Stimulated activated CD8-positive, alpha-beta memory T cell treated with anti-CD3 and anti-CD28 coated beads, Interleukin-2, amount 100 ng/mL, for 1 hour (primary cell): Measurements from ENCODE around the gene GPC6.

ENCODE experiments used
- DNase-seq, 2 donors: peaks; one replicate each; pipeline ENCODE4 v3.0.0-alpha.2; 2020; ENCODE audit warnings: low read depth in 2 of 2

GPC6 gene

DNA sequence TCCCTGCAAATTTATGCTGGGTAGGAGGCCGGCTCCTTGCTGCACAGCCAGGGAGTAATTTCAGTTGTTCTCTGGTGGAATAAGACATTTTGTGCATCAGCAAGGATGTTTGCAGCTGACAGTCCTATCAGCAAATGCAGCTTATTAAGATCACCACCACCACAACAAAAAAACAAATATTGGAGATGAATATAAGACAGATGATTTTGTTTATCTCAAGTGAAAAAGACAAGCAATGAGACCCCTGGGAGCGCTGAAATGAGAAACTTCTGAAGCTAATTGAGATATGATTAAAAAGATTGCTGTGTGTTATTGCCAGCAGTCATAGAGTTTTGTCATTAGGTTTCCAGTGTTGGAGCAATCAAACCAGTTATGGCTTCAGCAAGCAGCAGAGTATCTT is 505.6 kb downstream of the GPC6 start:
- DNase-seq = no peak

DNA sequence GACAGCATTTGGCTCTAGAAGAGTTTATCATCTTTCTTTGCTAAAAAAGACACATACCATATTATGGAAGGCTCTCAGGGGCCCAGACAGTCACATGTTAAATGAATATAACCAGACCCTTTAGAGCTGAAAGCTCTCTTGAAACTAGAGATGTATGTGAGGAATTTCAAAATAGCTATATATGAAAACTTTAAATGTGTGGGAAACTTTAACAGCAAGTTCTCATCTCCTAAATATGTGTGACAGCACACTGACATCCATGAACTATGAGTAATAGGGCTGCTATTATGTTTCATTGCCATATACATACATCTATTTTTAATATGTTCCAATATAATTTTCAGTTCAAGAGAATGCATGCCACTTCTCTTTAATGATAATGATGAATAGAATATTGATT is 509.5 kb downstream of the GPC6 start:
- no peak for DNase-seq

DNA sequence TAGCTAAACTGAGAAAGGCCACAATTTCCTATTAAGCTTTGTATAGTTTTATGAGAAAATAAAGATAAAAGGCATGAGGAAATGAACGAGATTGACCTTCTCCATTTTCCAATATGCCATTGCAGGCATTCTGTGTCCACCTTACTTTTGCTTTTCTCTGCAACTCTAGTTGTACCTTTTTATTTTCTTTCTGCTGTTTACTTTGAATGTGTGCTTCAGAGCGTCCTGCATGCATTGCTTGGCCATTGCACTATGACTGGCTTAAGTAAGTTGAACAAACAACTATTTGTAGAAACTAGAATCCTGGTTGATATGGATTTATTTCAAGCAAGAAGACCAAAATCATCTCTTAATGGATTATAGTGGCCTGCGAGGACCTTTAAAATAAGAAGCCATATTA is 510.3 kb downstream of the GPC6 start:
- DNase-seq = no peak

DNA sequence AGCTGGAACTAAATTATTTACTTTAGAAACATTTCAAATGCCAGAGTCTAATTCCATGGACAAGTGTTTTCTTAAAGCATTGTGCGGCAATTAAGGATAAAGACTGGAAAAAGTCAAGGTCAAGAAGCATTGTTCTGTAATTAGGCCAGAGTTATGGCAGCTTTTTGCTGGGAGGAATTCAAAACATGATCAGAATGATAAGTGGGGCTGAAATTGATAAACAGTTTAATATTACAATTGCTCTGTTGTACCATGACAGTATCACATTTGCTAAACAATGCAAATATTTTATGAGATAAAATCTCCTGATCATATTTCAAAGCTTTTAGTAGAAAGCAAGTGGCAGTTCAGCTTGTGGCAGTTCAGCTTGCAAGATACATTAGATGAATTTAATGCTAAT is 513.7 kb downstream of the GPC6 start:
- DNase-seq = no peak

DNA sequence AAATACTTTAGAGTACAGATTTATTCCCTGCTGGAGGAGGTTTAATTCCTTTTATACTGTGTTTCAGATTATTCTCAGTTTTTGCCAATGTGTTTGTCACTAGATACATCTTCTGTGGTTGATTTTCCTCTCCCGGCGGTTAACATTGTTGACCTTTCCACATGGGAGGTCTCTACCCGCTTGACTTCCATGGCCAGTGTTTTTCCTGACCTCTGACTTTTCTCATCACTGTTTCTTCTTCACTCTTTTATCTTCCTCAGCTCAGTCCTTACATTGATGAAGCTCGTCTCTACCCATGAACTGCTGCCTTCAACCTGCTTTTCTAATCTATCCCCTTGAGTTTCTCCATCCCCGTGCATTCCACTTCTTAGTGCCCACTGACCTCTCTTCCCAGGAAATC is 517.4 kb downstream of the GPC6 start:
- no peak for DNase-seq

DNA sequence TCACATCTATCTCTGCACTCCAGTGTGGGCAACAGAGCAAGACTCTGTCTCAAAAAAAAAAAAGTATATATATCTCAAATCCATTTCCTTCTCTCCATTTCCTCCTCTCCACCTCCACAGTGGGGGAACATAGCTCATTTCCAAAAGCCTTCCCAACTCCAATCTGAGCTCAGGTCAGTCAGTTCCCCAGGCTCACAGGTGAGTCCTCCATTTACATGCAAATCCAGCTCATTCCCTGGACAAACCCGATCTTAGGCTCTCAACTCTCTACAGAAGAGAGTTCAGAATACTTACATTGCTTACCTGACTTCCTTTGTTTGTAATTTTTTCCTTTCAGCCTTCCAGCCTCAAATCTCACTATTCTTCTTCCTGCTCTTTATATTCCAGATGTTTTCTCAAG is 518.3 kb downstream of the GPC6 start:
- DNase-seq = no peak

DNA sequence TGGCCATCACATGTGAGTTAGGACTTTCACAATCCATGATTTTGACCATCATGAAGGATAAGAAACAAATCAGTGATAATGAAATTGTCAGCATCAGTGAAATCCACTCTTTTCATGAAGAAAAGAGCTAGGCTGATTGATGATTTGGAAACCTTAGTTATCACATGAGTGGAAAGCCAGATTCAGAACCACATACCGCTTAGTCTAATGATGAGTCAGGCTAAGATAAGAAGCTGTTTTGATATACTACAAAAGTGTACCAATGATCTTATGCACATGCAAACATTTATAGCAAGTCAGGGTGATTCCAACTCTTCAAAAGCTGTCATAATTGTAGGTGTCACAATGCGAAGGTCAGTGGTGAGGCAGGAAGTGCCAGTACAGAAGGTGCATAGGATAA is 519.3 kb downstream of the GPC6 start:
- DNase-seq = no peak

DNA sequence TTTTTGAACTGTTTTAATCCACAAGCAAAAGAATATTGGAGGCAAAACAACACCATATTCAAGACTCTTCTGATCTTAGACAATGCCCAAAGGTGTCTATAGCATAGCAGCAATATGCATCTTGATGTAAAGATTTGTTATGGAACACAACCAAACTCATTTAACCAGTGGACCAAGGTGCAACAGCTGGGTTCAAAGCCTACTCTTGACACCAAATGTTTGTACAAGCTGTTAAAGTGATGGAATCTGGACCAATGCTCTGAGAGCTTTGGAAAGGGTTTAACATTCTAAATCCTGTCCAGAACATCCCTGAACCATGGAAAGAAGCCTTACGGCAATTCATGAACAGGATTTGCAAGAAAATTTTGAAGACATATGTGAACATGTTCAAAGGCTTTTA is 520.0 kb downstream of the GPC6 start:
- DNase-seq = no peak

DNA sequence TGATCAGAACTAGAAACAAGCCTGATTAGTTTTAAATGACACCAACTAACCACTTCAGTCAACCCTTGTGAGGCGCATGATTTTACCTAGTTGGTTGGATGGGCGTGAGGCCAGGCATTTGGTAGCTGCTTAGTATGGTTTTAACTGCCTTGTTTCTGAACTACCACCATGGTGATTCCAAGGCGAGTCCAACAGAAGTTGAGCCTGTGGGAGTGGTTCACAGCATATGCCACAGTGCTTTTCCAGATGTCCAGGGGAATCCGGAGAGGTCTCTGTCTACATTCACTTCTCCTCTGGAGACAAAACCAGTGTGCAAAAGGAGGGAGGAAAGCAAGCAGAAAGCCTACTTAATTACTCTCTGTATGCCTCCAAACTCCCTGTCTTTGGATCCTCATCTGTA is 524.1 kb downstream of the GPC6 start:
- DNase-seq = no peak

DNA sequence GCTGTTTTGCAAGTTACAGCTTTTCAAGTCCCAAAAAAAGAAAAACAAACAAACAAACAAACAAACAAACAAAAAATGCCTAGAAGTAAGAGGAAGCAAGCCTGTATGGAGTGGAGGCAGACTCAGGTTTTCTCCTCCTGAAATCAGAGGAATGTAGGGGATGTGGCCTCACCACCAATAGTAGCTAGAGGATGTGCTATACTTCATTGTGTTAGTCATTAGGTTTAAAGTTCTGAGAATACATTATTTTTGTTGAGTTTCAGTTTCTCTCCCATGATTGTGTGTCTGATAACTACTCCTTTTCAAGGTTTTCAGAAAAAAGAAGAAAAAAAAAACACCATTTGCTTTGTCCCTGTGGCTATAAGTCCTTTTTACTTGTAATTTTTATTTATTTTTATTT is 524.5 kb downstream of the GPC6 start:
- DNase-seq = no peak

DNA sequence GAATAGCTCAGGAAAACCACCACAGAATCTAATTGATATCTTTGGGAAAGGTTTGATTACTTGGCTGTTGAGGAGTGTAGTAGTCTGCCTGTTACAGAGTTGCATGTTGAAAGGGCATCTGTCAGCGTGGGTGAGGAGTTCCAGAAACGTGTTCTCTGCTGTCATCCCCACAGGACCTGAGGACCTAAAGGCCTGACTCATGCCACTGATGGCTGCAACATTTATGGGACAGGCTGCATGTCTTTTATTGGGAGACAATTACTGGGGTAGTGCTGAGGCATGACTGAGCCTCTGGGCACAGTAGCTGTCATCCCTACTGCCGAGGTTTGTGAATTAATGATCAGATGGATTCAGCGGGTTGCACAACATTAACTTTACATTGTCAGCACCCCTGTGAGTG is 525.9 kb downstream of the GPC6 start:
- DNase-seq = no peak

DNA sequence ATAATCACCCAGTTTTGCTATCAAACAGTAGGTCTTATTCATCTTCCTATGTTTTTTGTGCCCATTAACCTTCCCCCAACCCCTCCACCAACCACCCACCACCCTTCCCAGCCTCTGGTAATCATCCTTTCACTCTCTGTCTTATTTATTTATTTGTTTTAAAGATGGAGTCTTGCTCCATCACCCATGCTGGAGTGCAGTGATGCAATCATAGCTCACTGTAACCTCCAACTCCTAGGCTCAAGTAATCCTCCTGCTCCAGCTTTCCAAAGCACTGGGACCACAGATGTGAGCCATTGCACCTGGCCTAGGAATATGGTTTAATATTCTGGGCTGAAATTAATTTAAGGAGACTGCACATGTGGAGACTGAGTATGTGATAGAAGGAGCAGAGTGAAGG is 527.0 kb downstream of the GPC6 start:
- DNase-seq = no peak

DNA sequence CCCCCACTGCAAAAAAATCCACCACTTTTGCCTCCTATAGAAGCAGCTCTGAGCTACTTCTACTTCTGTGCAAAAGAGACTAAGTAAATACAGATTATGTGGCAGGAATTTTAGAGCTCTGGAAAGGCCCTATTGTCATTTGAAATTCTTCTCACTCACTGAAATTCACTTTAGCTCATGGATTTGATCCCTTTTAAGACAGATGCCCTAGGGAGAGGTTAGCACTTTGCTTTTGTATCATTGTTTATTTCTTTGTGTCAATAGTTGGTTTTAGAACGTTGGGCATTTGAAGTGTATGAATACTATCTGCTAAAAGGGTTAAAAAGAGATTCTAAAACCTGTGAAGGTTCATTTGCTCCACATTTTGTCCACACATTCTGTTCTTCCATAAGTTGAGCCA is 528.7 kb downstream of the GPC6 start:
- DNase-seq = no peak

DNA sequence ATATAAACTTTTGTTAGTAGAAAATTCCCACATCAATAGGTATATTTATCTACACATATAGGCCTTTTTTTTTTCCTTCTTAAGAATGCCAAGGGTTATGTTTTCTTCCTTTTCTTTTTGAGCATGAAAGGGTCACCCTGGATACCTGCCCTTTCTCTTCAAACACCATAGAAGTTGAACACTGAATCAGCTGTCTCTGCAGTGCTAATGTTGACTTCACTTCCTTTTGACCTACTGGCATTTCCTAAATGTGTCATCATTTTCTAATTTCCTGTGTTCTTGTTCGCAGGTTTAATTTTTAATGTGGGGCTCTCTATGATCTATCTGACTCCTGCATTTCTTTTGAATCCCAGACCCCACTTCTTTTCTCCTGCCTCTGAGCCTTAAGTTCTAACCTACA is 532.0 kb downstream of the GPC6 start:
- DNase-seq = no peak

DNA sequence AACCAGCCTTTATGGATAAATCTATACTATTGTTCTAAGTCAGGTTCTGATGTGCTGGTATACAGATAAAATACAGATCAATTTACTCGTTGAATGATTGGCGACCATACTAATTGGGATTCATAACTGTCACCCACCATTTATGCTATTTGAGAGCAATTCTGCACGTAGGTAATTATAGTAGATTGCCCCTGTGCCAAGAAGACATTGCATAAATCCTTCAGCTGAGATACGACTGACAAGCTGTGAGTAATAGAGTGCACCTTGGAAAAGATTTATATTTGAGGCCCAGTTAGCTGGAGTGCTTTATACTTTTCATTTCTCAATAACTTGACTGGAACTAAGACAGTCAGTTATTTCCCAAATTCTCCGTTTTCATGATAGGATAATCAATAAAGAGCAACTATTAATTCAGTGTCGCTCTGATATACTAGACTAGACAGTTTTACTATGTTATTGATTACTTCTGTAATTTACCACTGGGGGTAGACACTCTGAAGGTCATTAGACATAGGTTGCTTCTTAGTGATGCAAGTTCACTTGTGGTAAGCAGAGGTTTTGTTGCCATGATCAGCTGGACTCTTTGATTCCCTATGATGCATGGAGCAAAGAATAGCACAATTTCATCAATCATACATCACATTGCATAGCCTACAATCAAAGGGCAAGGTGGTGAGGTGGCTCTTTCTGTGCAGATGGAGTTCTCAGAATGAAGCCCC is 536.3 kb downstream of the GPC6 start:
- no peak for DNase-seq

DNA sequence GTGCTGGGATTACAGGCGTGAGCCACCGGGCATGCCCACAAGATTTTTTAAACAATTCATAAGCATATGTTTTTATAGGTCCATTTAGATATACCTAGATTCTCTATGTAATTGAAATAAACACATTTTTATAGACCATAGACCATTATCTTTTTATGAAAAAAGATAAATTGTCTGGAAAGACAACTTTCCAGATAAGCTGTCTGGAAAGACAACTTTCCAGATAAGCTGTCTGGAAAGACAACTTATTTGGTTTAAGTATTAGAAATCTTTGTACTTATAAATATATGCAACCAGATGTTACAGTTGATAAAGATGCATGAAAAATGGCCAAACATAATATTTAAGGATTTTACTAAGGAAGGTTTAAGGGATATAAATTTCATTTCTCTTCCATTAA is 538.5 kb downstream of the GPC6 start:
- no peak for DNase-seq

DNA sequence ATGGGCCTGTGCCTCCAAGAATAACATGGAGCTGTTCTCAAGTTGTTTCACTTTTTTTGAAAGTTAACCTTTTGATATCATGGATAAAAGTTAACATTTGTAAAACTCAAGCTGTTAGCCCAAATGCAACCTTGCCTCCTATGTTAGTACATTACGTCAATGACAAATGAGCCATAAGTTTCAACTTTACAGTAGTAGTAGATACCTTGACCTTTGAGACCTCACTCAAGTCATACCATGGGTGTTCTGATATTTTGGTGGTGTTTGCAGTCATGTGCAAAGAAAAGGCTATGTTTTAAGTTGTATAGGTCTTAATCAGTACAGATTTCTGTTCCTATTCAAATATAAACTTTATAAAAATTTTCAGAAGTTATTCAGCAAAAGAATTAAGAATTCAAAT is 539.2 kb downstream of the GPC6 start:
- no peak for DNase-seq

DNA sequence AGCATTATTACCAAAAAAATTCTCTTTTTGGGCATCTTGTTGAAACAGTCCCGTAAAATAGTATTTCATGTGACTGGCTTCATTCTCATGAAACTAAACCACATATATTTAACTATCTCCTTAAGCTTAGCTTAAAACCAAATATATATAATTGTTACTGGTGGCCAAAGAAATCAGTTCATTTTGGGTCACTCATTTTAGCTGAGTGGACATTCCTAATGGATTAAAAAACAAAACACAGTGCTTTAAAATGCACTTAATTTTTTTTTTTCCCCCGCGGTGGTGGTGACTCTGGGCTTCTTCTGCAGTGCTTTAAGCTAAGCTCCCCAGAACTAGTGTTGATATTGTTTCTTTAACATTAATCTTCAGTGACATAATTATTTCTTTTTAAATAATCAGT is 540.1 kb downstream of the GPC6 start:
- DNase-seq = no peak

DNA sequence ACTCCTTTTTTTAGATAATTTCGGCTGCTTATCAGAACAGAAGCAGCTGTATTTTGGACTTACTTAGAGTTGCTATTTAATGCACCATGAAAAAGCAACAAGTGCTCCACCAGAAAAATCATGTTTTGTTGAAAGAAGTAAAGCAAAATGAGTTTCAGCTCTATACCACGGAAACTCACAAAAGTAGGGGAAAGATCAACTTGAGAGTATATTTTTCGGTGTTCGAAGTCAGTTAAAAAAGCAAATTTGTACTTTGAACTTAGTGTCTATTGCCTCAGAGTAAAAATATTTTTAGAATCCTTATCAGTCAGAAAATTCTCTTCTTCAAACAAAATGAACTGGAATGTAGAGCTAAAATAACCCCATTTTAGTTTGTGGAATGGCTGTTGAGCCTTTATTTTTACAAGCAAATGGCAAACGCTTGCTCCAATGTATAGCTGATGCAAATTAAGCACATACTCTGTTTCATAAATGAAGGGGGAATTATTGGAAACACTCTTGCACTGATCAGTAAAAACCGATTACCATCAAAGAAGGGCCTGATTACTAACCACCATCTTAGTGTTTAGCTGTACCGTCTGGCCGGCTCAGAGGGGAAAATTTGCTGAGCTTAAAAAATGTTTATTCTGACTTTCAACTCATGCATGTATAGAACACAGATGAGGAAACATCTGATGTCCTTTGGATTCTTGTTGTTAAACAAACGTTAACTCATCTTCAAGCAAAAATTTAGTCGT is 540.7 kb downstream of the GPC6 start:
- no peak for DNase-seq

DNA sequence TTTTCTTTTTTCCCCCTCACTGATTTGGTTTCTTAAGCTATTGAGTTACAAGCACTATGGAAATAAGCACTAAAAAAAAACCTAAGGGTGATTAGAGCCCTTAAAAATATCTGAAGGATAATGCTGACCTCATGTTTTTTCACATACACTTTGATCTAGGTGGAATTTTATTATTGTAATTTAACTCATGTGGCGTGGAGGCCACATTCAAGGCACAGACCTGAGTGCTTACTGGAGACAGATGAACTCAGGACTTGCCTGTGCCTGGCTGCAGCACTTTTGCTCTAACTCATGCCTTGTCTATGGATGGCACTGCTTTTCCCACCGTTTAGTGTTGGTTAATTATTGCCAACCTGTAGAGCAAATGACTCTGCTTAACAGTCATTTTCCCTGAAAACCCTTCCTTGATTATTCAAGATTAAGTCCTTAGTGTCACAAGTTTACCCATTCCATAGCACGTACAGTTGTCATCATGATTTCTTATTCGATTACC is 541.4 kb downstream of the GPC6 start:
- no peak for DNase-seq

DNA sequence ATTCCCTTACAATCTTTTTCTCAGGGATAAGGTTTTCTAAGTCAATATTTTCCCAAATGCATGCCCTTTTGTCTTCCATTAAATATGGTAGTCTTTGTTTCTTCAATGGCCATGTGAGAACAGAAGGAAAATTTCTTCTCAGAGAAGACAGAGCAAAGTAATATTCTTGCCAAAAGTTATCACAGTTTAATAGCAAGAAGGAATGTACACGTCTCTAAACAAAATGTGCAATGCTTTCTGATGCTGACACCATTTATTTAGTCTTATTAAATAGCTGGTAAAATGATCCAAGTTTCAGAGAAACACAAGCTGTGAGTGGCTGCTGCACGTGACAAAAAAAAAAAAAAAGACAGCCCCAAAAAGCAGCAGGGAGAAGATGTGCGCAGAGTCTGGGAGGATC is 542.5 kb downstream of the GPC6 start:
- no peak for DNase-seq

DNA sequence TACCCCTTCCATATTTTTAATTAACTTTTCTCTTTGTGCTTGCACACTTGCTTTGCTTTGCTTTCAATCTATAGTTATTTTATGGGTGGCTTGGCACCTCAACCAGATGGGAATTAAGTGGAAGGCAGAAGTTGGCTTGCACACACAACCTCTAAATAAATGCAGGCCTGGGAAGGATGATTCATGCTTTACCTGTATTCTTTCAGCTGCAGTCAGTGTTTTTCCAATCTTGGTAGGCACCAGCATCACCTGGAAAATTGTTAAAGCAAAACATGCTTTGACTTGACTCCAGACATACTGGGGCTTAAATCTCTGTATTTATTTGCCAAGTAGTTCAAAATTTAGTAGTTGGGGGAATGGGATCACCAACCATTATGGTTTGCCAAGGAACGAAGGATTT is 543.0 kb downstream of the GPC6 start:
- DNase-seq = no peak

DNA sequence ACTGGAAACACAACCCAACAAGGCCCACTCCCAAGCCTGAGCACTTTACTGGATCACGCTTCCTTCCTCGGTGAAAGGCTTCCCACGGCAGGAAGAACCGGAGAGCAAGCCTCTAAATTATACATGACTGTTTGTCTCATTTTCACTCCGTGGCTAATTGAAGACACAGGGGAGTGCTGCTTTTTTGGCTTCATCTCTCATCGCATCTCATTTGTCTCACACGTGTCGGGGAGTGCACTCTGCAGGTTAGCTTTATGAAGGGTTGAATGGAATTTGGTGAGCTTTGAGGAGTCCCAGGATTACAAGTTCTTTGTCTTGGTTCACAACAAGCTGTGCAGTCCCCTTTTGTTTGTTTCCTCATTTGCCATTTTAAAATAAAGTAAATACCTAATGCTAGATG is 544.6 kb downstream of the GPC6 start:
- no peak for DNase-seq

DNA sequence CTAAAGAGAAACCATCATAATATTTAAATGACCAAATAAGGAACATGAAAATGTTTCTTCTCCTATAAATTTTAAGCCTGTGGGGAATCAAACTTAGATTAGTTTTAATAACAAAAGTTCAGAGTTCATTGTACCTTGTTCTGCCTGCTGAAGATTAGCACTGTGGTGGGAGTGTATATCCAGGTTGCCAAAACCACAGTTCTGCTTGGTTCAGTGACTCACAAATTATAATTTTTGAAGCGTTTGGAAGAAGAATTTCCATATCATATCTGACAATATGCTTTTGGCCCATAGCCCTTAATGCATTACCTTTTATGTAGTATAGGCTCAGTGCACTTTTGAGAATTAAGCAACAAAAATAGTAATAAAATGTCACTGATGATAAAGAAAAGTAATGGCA is 545.2 kb downstream of the GPC6 start:
- DNase-seq = no peak
